GM18499 (cell line): Measurements from ENCODE around the gene CD81.

Experiments
- ATAC-seq: cut with Tn5 transposase; IDR thresholded peaks from one replicate; pipeline ENCODE4 v1.9.1; 2021; ENCODE audit warnings: moderate number of reproducible peaks; ENCODE audit not compliant: insufficient read depth, unreplicated experiment

CD81 gene

GRCh38 chr11:2374456-2375201 lies 2.5 kb upstream of the CD81 start:
- no peak for ATAC-seq

- ATAC-seq, result no peak
Measured at GRCh38 chr11:2375341-2375853, 1.7 kb upstream of the CD81 start.

GRCh38 chr11:2375964-2376551 lies 1.1 kb upstream of the CD81 start:
- ATAC-seq, result no peak

GRCh38 chr11:2377511-2378443 lies 667 bp downstream of the CD81 start:
- no peak for ATAC-seq

GRCh38 chr11:2378527-2379210 lies 1.6 kb downstream of the CD81 start:
- no peak for ATAC-seq

GRCh38 chr11:2379466-2380174 lies 2.5 kb downstream of the CD81 start:
- no peak for ATAC-seq

- ATAC-seq, result no peak
Measured at GRCh38 chr11:2380396-2380795, 3.3 kb downstream of the CD81 start.

GRCh38 chr11:2380807-2381350 lies 3.8 kb downstream of the CD81 start:
- ATAC-seq, result no peak

GRCh38 chr11:2381494-2382128 lies 4.5 kb downstream of the CD81 start:
- ATAC-seq, result no peak

- no peak for ATAC-seq
Measured at GRCh38 chr11:2382129-2382517, 5.0 kb downstream of the CD81 start.

- no peak for ATAC-seq
Measured at GRCh38 chr11:2382936-2383851, 6.1 kb downstream of the CD81 start.

GRCh38 chr11:2383852-2384804 lies 7.0 kb downstream of the CD81 start:
- ATAC-seq, result no peak

GRCh38 chr11:2385156-2386151 lies 8.3 kb downstream of the CD81 start:
- no peak for ATAC-seq

GRCh38 chr11:2386591-2386990 lies 9.5 kb downstream of the CD81 start:
- no peak for ATAC-seq

- no peak for ATAC-seq
Measured at GRCh38 chr11:2387266-2387987, 10.3 kb downstream of the CD81 start.
